K562 (cell line): ENCODE measurements around the gene GDF2. TPM values are rescaled to one million over a fixed set of nuclear protein-coding genes. Genes with fewer than 3 reads are reported as not detected.

Experiments used
- HDAC3 ChIP-seq: fragments of 450-650 bp; IDR thresholded peaks from 2 replicates; pipeline ENCODE4 v1.6.1; 2018; ENCODE audit warnings: borderline replicate concordance, mild to moderate bottlenecking, moderate library complexity; ENCODE audit not compliant: partially characterized antibody
- ZNF282 ChIP-seq: sonication (generic); formaldehyde crosslinking; IDR thresholded peaks from 2 replicates; pipeline ENCODE4 v1.8.1; 2023; ENCODE audit warnings: missing genetic modification reagents
- ZNF407 ChIP-seq: fragments of 450-650 bp; IDR thresholded peaks from 2 replicates; pipeline ENCODE4 v1.6.1; 2016; ENCODE audit warnings: low read depth
- polyA plus RNA-seq, 8 experiments: library from polyadenylated mRNA; depleted of rRNA in 4 of 8; stranded (reverse) in 5 of 8; unstranded in 3 of 8; fragments of >200 nt; fragmentation: Nextera tagmentation in 2 of 8; fragmentation: Illumina TruSeq in 1 of 8; extraction: Ambion mirVana in 2 of 8; extraction: Trizol in 1 of 8; gene quantifications; 2 replicates each; pipeline versions ENCODE4 v1.2.1 to v1.2.3, GENCODE V29; 2011 to 2014; ENCODE audit warnings: inconsistent platforms in 1 of 8, missing spikeins in 1 of 8
- total RNA-seq, 7 experiments: library from RNA; depleted of rRNA in 6 of 7; stranded (reverse); fragments of >200 nt in 6 of 7; fragmentation: Illumina TruSeq in 2 of 7; extraction: Trizol in 2 of 7; gene quantifications; 2 replicates each; pipeline versions ENCODE4 v1.2.1 to v1.2.3, GENCODE V29; 2011 to 2021; ENCODE audit warnings: low replicate concordance in 1 of 7

The GDF2 gene
- total and polyA plus RNA-seq, 9 of the 15 experiments (the other 6 are each of a cell fraction or from before 2014, with no cell fraction given), result 0.08 to 0.58 (median 0.27) TPM; not detected in 2

DNA sequence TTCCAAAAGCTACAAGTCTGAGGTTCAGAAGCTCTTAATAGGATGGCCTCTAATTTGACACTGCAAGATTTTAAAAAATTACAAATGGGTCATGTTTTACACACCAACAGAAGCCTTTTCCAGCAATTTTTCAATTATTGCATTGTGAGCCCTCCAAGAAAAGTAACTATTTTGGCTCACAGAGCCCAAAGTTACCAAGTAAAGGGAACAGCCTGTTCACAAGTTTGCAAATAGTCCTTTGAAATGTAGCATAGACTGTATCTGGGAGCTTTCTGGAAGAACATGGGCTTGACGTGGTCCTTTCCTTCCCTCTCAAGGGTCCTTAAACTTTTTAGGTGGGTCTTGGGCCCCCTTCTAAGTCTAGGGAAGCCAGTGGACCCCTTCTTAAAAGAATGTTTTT lies 23.5 kb upstream of the GDF2 start (continued):
- TF ChIP-seq ZNF407 (no peak), HDAC3 (no peak), ZNF282 (CRISPR knock-in tag) (no peak)
